ENCODE measurements around the gene STK16. TPM values are rescaled to one million over a fixed set of nuclear protein-coding genes. Genes with fewer than 3 reads are reported as not detected.

Gene STK16
- total and polyA plus RNA-seq, 2 of the 4 experiments (the other 2 are of a cell fraction), result 44.4 to 50.1 TPM

DNA sequence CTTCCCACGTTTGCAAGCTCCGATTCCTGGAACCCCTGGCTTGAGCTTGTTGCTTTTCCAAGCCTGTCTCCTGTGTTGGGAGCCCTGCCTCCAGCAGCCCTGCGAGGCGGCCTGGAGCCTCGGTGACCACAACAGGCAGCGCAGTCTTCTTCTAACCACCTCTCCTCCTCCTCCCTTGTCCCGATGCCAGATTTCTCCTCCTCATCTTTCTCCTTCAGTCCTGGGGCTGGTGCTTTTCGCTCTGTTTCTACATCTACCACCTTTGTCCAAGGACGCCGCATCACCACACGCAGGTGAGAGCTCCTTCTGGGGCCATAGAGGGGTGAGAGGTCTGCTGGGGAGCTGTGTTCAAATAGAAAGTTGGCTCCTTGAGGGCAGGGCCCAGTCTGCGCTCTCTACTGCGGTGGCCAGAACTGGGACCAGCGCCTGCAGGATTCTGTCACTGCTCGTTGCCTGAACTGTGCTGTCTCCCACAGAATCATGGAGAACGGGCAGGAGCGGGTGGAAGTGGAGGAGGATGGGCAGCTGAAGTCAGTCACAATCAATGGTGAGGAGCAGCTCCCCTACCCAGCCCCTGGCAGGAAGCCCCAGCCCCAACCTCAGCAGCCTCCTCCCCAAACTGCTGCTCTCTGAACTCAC is 37.8 kb downstream of the STK16 start:
- no peak overlapping the region for H3K4me2 ChIP-seq (ENCODE audit: low read depth, low read length)
- H3K36me3 ChIP-seq (ENCODE audit: control insufficient read depth, insufficient read depth, low read length), result peaks cover 57% of the 10 kb centered on the region
- no peak overlapping the region for H3K14ac ChIP-seq (replicated peaks; ENCODE audit: low read depth, low read length)
- no peak overlapping the region for H3K56ac ChIP-seq (ENCODE audit: extremely low read depth, insufficient read depth, low read length)
- ChIA-PET CTCF (interaction anchor here (2.8 kb wide), 1 partner anchor 12 kb away, joined by 11 read pairs; no protein-coding TSS in a partner anchor), POLR2A (ENCODE audit: unreplicated experiment) (interaction anchor here (1.0 kb wide), 1 partner anchor 107 kb away, joined by 3 read pairs; the partner anchor contains the start of gene CNPPD1)
- DNase-seq, result no peak
- BruUV-seq (replicated peaks), result no TSS peak
- no peaks in the 10 kb centered on the region for H3K27me3 ChIP-seq (ENCODE audit: control insufficient read depth, insufficient read depth, low read length)
- peaks cover 16 to 30% of the 10 kb centered on the region in 2 experiments for H3K79me1 ChIP-seq (ENCODE audit: low read depth in 1 of 2, low read length in 2 of 2)
- H4K5ac ChIP-seq (ENCODE audit: low read depth, low read length), result no peak overlapping the region
- no peak overlapping the region for H3K23ac ChIP-seq (ENCODE audit: low read depth, low read length)
- H2BK20ac ChIP-seq (ENCODE audit: low read depth, low read length), result no peak overlapping the region
- H2BK5ac ChIP-seq (ENCODE audit: low read depth, low read length, poor library complexity, severe bottlenecking), result no peak overlapping the region
- H3K4me3 ChIP-seq (ENCODE audit: insufficient read depth, low read depth, low read length), result no peak overlapping the region
- no peak overlapping the region for H4K8ac ChIP-seq (ENCODE audit: low read depth in 2 of 2, low read length in 2 of 2)
- dilution Hi-C loops (cut with HindIII; ENCODE audit: low sequenced_read_pairs, unreplicated experiment), result no loop called here
- H2AFZ ChIP-seq (replicated peaks; ENCODE audit: low read length, poor library complexity), result no peak overlapping the region
- H3K4ac ChIP-seq (ENCODE audit: low read depth, low read length), result no peak overlapping the region
- no peak for ATAC-seq (ENCODE audit: low read depth)
- peaks cover 6% of the 10 kb centered on the region; the same call in 1 of the 2 replicates for H4K20me1 ChIP-seq (ENCODE audit: insufficient read depth, low read length)
- H2BK15ac ChIP-seq (ENCODE audit: low read depth, low read length), result no peak overlapping the region
- peaks cover 5% of the 10 kb centered on the region for H3K9me1 ChIP-seq (ENCODE audit: insufficient read depth, low read length)
- WGBS, 2 experiments (ENCODE audit: extremely low coverage in 2 of 2, insufficient read length in 1 of 2), result no CpG with 5 or more reads among the region's 17 CpGs
- TF ChIP-seq MAZ (IDR thresholded peaks at IDR 0.05; ENCODE audit: borderline replicate concordance, low read depth, low read length), result no peak
- no peak for TF ChIP-seq RAD21 (IDR thresholded peaks at IDR 0.05; ENCODE audit: low read length)
- TF ChIP-seq POLR2A (IDR thresholded peaks at IDR 0.05; ENCODE audit: low read depth, low read length), result no peak
- no peak for TF ChIP-seq FOS (IDR thresholded peaks at IDR 0.05; ENCODE audit: low read depth, low read length)
- no peak for TF ChIP-seq RFX5 (IDR thresholded peaks at IDR 0.05; ENCODE audit: low read depth, low read length)
- TF ChIP-seq NFE2L2 (IDR thresholded peaks at IDR 0.05; ENCODE audit: low read depth, low read length), result no peak
- TF ChIP-seq SMC3 (IDR thresholded peaks at IDR 0.05; ENCODE audit: low read depth, low read length), result no peak
- no peak for TF ChIP-seq RCOR1 (IDR thresholded peaks at IDR 0.05; ENCODE audit: insufficient replicate concordance, low read length)
- TF ChIP-seq MXI1 (IDR thresholded peaks at IDR 0.05; ENCODE audit: borderline replicate concordance, low read depth, low read length), result no peak
- no peak for TF ChIP-seq ELK1 (IDR thresholded peaks at IDR 0.05; ENCODE audit: borderline replicate concordance, low read depth, low read length)
- TF ChIP-seq CEBPB (IDR thresholded peaks at IDR 0.05; ENCODE audit: low read depth, low read length), result no peak
- no peak for TF ChIP-seq USF2 (IDR thresholded peaks at IDR 0.05; ENCODE audit: low read depth, low read length)
- no peak for TF ChIP-seq CTCF (conservative IDR thresholded peaks at IDR 0.05; ENCODE audit: low read depth, low read length)
- TF ChIP-seq MAFK (IDR thresholded peaks at IDR 0.05; ENCODE audit: low read depth, low read length), result no peak
- no peak for TF ChIP-seq CHD1 (IDR thresholded peaks at IDR 0.05; ENCODE audit: low read depth, low read length)
- no peak for TF ChIP-seq BHLHE40 (IDR thresholded peaks at IDR 0.05; ENCODE audit: low read depth, low read length)
- H4K91ac ChIP-seq (ENCODE audit: insufficient read depth, low read depth, low read length), result no peak overlapping the region
- H3K4me1 ChIP-seq (ENCODE audit: control insufficient read depth, insufficient read depth, low read length), result peaks cover 14% of the 10 kb centered on the region
- H2AK5ac ChIP-seq (ENCODE audit: low read depth, low read length), result no peak overlapping the region
- in situ Hi-C loops (cut with MboI; ENCODE audit: low sequenced_read_pairs), result no loop called here
- H3K27ac ChIP-seq (ENCODE audit: insufficient read depth, low read length), result no peak overlapping the region
- H2BK120ac ChIP-seq (ENCODE audit: low read depth, low read length), result no peak overlapping the region
- H3K9me3 ChIP-seq (ENCODE audit: control insufficient read depth, insufficient read depth, low read length), result no peaks in the 10 kb centered on the region
- H3K18ac ChIP-seq (ENCODE audit: low read depth, low read length), result no peak overlapping the region
- no peak overlapping the region for H2AK9ac ChIP-seq (replicated peaks; ENCODE audit: low read depth, low read length, poor library complexity)
- intact Hi-C loops (cut with micrococcal nuclease), result no loop called here
- no peak overlapping the region for H3K9ac ChIP-seq (ENCODE audit: low read depth, low read length)

All from IMR-90 (cell line).